K562 (cell line): ENCODE results near the gene MATR3. TPM values are rescaled to one million over a fixed set of nuclear protein-coding genes. Genes with fewer than 3 reads are reported as not detected.

Source experiments
- E2F4 ChIP-seq: sonication (generic); formaldehyde crosslinking; IDR thresholded peaks from 2 replicates; pipeline ENCODE4 v1.8.0; 2022; ENCODE audit warnings: mild to moderate bottlenecking, low read depth, missing genetic modification reagents
- E2F5 ChIP-seq: sonication (generic); formaldehyde crosslinking; IDR thresholded peaks from 2 replicates; pipeline ENCODE4 v1.8.0; 2022; ENCODE audit warnings: mild to moderate bottlenecking, missing genetic modification reagents
- HDAC3 ChIP-seq: fragments of 450-650 bp; IDR thresholded peaks from 2 replicates; pipeline ENCODE4 v1.6.1; 2018; ENCODE audit warnings: borderline replicate concordance, mild to moderate bottlenecking, moderate library complexity; ENCODE audit not compliant: partially characterized antibody
- SMARCA5 ChIP-seq: fragments of 450-650 bp; IDR thresholded peaks from 2 replicates; pipeline ENCODE4 v1.6.1; 2016
- ZNF184 ChIP-seq: sonication (generic); formaldehyde crosslinking; IDR thresholded peaks from 2 replicates; pipeline ENCODE4 v1.5.0; 2020; ENCODE audit warnings: missing genetic modification reagents
- polyA plus RNA-seq, 8 experiments: library from polyadenylated mRNA; depleted of rRNA in 4 of 8; stranded (reverse) in 5 of 8; unstranded in 3 of 8; fragments of >200 nt; fragmentation: Nextera tagmentation in 2 of 8; fragmentation: Illumina TruSeq in 1 of 8; extraction: Ambion mirVana in 2 of 8; extraction: Trizol in 1 of 8; gene quantifications; 2 replicates each; pipeline versions ENCODE4 v1.2.1 to v1.2.3, GENCODE V29; 2011 to 2014; ENCODE audit warnings: inconsistent platforms in 1 of 8, missing spikeins in 1 of 8
- total RNA-seq, 7 experiments: library from RNA; depleted of rRNA in 6 of 7; stranded (reverse); fragments of >200 nt in 6 of 7; fragmentation: Illumina TruSeq in 2 of 7; extraction: Trizol in 2 of 7; gene quantifications; 2 replicates each; pipeline versions ENCODE4 v1.2.1 to v1.2.3, GENCODE V29; 2011 to 2021; ENCODE audit warnings: low replicate concordance in 1 of 7
- TF ChIP-seq, protein P1 (sequence below), 2 experiments: fragments of 450-650 bp; conservative IDR thresholded peaks; 2 replicates each; pipeline ENCODE4 v1.6.1; 2017; ENCODE audit warnings: mild to moderate bottlenecking in 2 of 2, moderate library complexity in 2 of 2

The MATR3 gene
- total and polyA plus RNA-seq, 9 of the 15 experiments (the other 6 are each of a cell fraction or from before 2014, with no cell fraction given) = 150 to 425 (median 263) TPM

GRCh38 chr5:139301808-139302499 is 8.4 kb downstream of the MATR3 start (continued):
- TF ChIP-seq E2F4 (CRISPR knock-in tag) (no peak), SMARCA5 (no peak), HDAC3 (peak; percentile 42), ZNF184 (CRISPR knock-in tag) (no peak), E2F5 (CRISPR knock-in tag) (no peak)
- TF ChIP-seq, protein P1, sequence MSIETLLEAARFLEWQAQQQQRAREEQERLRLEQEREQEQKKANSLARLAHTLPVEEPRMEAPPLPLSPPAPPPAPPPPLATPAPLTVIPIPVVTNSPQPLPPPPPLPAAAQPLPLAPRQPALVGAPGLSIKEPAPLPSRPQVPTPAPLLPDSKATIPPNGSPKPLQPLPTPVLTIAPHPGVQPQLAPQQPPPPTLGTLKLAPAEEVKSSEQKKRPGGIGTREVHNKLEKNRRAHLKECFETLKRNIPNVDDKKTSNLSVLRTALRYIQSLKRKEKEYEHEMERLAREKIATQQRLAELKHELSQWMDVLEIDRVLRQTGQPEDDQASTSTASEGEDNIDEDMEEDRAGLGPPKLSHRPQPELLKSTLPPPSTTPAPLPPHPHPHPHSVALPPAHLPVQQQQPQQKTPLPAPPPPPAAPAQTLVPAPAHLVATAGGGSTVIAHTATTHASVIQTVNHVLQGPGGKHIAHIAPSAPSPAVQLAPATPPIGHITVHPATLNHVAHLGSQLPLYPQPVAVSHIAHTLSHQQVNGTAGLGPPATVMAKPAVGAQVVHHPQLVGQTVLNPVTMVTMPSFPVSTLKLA (conservative IDR thresholded peaks at IDR 0.05) = 0 out of 4 replicates have a peak, but pooled peaks of 1 of the 2 experiments have one; percentile 21
- TF ChIP-seq, all 486 proteins: peak for 6
